DMS53 treated with DMSO at 0.1 percent for 48 hours (cell line): ENCODE results near the gene SLC35B3.
"Not testable (repeated sequence)": the region's sequence is repeated elsewhere in the genome, so short reads cannot be mapped to it uniquely, and the experiment has no call there.

Experiments
- DNase-seq: peaks from one replicate; lab custom pipeline; 2025; ENCODE audit not compliant: unreplicated experiment; lab: John Stamatoyannopoulos, UW

The SLC35B3 gene

GRCh38 chr6:8415280-8415679 is 20.1 kb downstream of the SLC35B3 start:
- DNase-seq: no peak

- DNase-seq: no peak
Measured at GRCh38 chr6:8414844-8415243, 20.5 kb downstream of the SLC35B3 start.

GRCh38 chr6:8405946-8406345 is 29.4 kb downstream of the SLC35B3 start:
- DNase-seq: not testable (repeated sequence)

GRCh38 chr6:8402546-8402945 is 32.8 kb downstream of the SLC35B3 start:
- DNase-seq: no peak

GRCh38 chr6:8400663-8401062 is 34.7 kb downstream of the SLC35B3 start:
- no peak for DNase-seq

- DNase-seq: no peak
Measured at GRCh38 chr6:8392569-8392968, 42.8 kb downstream of the SLC35B3 start.

GRCh38 chr6:8391934-8392333 is 43.4 kb downstream of the SLC35B3 start:
- DNase-seq: no peak

GRCh38 chr6:8389036-8389818 is 46.1 kb downstream of the SLC35B3 start:
- DNase-seq: no peak

- DNase-seq: no peak
Measured at GRCh38 chr6:8387942-8388437, 47.4 kb downstream of the SLC35B3 start.

- DNase-seq: no peak
Measured at GRCh38 chr6:8383584-8383983, 51.8 kb downstream of the SLC35B3 start.

- no peak for DNase-seq
Measured at GRCh38 chr6:8382434-8382833, 52.9 kb downstream of the SLC35B3 start.

GRCh38 chr6:8375916-8376315 is 59.4 kb downstream of the SLC35B3 start:
- no peak for DNase-seq
